NCI-H187 (cell line): ENCODE results near the gene CDH13.

ENCODE experiments used
- DNase-seq, 2 experiments: peaks; one replicate each; lab custom pipeline; 2025; lab: John Stamatoyannopoulos, UW

CDH13 gene

GRCh38 chr16:83118365-83118764, 491.6 kb downstream of the CDH13 start:
- DNase-seq: no peak

DNA sequence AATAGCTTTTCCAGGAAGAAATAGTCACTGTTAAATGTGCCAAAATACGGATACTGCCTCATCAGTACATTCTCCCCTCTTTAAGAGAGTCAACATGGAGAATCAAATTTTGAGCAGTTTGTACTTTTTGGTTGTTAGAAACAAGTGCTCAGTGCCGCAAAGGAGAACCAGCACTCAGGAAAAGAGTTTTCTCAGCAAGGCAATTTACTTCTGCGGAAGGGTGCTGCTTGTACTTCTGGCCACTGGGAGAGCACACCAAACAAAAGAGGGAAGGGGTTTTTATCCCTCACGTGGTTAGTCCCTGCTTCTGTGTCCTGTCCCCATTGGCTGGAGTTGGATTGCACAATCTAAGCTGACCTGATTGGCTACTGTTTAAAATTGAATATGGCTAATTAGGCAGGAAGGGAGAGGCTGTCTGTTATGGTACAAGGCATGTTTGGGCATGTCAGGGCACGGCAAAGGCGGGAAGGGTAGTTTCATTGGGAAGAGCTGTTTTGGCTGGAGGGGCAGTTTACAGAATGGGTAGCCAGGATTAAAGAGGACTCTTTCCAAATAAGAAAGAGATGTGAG, 499.3 kb downstream of the CDH13 start:
- no peak for DNase-seq

GRCh38 chr16:83128041-83128440, 501.3 kb downstream of the CDH13 start:
- DNase-seq: no peak

DNA sequence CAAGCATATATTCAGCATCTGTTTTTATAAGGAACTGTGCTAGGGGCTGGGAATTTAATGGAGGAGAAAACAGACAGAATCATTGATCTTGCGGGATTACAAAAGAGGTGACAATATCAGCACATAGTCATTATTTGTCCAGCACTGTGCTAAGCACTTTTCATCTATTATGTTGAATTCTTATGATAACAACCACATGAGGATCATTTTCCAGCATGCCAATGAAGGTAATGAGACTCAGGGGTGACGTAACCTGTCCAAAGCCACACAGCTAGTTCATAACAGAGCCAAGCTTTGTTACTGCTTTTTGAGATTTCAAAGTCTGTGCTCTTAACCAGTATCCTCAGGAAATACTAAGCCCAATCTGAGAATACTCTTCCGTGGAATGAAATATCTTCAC, 503.3 kb downstream of the CDH13 start:
- DNase-seq: no peak

DNA sequence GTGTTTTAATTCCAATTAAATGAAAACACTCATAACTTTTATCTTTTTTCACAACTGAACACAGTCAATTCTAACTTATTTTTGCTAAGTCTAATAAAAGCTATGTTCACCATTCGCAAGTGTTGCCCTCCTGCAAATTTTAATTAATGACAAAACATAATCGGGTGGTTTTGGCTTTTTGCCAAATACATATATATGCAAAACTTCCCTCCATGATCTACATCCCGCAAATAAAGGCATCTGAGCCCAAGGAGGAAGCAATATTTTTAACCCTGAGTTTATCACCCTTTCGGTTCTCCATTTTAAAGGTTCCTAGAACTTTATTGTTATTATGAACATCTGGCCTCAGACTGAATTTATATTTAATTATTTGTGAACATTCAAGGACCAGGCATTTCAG, 507.9 kb downstream of the CDH13 start:
- DNase-seq: no peak

GRCh38 chr16:83136419-83136818, 509.6 kb downstream of the CDH13 start:
- no peak for DNase-seq

- DNase-seq: no peak
Measured at GRCh38 chr16:83136924-83137323, 510.2 kb downstream of the CDH13 start.

DNA sequence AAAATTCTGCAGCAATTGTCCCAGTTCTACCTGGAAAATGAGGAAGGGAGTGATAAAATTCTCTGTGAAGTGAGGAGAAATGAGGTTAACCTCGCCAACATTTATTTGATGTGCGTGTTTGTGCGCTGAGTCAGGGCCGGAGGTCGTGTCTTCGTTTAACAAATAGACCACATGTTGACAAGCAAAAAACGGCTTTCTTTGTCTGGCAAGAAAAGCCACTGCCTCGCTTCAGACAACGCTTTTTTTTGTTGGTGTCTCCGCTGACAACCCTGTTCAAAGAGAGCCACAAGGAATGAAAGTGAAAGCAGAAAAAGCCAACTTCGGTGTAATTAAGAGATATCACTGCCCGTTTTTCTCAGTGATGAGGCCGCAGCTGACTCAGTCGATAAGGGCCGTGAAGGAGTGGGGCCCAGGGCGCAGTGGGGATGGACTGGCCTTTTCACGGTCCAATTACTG, 510.6 kb downstream of the CDH13 start:
- no peak for DNase-seq

GRCh38 chr16:83137894-83138293, 511.1 kb downstream of the CDH13 start:
- DNase-seq: no peak

GRCh38 chr16:83138512-83138911, 511.7 kb downstream of the CDH13 start:
- DNase-seq: no peak

DNA sequence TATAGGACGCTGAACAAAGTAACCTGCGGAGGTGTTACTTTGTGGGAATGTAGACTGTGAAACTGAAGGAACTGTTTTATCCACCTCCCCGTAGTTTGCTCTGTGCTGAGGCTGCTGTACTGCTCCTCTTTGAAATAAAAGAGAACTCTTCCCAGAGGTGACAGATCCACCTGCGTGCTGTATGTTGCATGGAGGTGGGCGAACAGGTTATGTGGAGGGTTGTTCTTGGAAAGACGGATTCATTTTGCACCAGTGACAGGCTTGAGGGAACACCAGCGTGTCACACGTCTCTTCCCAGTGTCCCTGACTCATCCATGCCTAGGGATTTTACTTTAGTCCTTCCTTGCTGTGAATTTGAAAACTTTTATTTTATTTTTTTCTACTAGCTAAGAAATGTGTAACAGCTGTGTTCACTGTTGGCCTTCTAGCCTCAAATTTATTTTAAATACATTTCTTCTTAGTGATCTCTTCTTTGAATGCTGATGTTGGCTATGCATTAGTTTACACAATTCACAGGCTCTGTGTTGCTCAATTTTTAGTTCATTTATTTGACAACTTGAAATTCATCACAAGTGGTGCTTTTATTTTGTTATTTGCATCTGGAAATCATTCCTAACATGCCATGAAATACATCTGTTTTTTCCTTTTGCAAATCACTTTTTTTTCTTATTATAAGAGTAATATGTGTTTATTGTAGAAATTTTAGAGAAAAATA, 512.4 kb downstream of the CDH13 start:
- DNase-seq: no peak

- DNase-seq: no peak
Measured at GRCh38 chr16:83143788-83144187, 517.0 kb downstream of the CDH13 start.

DNA sequence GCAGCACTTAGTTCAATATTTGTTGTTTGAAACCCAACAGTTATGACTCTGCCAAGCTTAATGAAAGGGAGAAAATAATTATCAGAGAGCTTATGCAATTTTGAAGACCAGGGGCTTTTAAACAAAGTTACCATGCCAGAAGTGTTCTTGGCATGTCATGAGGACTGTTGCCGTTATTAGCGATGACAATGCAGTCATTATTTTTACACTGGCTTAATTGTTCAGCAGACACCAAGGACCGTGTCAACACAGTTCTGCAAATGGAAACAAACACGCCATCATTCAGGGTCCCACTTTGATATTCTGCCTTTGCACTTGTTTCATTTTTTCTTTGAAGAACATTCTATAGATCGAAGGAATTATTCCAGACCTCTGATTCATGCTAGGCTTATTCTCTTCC, 518.5 kb downstream of the CDH13 start:
- DNase-seq: no peak

GRCh38 chr16:83147244-83147643, 520.5 kb downstream of the CDH13 start:
- DNase-seq: no peak

- DNase-seq: no peak
Measured at GRCh38 chr16:83158320-83158957, 531.7 kb downstream of the CDH13 start.

GRCh38 chr16:83159049-83159448, 532.3 kb downstream of the CDH13 start:
- no peak for DNase-seq

GRCh38 chr16:83160287-83161020, 533.7 kb downstream of the CDH13 start:
- no peak for DNase-seq

DNA sequence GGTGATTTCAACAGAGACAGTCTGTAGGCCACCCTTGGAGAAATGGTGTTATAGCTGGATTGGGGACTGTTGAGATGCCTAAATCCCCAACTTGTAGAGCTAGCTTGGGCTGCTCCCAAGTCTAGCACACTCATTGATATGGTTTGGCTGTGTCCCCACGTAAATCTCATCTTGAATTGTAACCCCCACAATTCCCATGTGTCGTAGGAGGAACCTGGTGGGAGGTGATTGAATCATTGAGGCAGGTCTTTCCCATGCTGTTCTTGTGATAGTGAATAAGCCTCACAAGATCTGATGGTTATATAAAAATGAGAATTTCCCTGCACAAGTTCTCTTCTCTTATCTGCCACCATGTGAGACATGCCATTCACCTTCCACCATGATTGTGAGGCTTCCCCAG, 536.0 kb downstream of the CDH13 start:
- no peak for DNase-seq

GRCh38 chr16:83164816-83165215, 538.0 kb downstream of the CDH13 start:
- DNase-seq: no peak

GRCh38 chr16:83171396-83171795, 544.6 kb downstream of the CDH13 start:
- DNase-seq: no peak

GRCh38 chr16:83174671-83175070, 547.9 kb downstream of the CDH13 start:
- no peak for DNase-seq

GRCh38 chr16:83176802-83177201, 550.0 kb downstream of the CDH13 start:
- no peak for DNase-seq

GRCh38 chr16:83185902-83186301, 559.1 kb downstream of the CDH13 start:
- DNase-seq: no peak
